Stimulated activated CD4-positive, alpha-beta T cell treated with anti-CD3 and anti-CD28 coated beads, Interleukin-15, amount 100 ng/mL, for 24 hours (primary cell): ENCODE results near the gene EXTL2.
A peak's percentile ranks its signal among the peaks of the same experiment; 100 is the strongest.
"Not testable (repeated sequence)": the region's sequence is repeated elsewhere in the genome, so short reads cannot be mapped to it uniquely, and the experiment has no call there.

Source experiments
- DNase-seq: peaks from one replicate; pipeline ENCODE4 v3.0.0-alpha.2; 2020

Gene EXTL2, protein sequence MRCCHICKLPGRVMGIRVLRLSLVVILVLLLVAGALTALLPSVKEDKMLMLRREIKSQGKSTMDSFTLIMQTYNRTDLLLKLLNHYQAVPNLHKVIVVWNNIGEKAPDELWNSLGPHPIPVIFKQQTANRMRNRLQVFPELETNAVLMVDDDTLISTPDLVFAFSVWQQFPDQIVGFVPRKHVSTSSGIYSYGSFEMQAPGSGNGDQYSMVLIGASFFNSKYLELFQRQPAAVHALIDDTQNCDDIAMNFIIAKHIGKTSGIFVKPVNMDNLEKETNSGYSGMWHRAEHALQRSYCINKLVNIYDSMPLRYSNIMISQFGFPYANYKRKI

DNA sequence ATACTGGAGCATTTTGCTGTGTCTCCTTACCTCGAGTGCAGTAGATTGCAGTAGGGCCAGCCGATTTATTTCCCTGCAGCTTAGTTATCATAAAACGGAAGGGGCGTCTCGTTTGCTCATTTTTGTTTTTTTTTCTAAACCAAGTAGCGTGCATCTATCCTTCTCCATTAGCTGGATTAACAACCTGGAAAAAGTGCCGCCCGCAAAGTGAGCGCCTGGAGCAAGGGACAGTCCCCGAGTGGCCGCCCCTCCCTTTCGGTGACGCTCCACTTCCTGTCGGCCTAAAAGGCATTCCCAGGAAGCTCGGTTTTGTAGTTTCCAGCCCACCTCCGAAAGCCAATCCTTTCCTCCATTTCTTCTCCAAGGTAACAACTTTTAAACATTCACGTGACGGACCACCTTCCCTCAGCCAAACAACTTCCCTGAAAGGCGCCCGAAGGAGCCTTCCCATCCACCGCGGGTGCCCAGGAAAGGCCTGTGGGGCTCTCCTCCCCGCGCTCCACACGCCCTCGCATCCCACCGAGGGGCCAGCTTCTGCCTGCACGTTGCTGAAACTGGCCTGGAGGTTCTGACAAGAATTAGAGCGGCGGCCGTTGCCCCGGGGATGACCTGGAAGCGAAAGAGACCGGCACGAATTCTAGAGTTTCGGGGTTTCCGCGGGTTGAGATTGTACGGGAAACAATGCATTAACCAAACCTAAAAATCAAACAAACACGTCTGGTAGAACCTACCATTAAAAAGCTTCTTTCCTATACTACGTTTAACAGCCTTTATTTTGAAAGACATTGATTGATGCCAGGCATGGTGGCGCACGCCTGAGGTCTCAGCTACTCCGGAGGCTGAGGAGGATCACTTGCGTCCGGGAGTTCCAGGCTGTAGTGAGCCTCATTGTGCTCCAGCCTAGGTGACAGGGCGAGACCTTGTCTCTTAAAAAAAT, at the start of gene EXTL2:
EXTL2 (minus strand) TSS at position 240 of the 937 bp plus-strand sequence. CDS start 6,085 bp downstream, outside the sequence.
- DNase-seq, result peak; percentile 86

DNA sequence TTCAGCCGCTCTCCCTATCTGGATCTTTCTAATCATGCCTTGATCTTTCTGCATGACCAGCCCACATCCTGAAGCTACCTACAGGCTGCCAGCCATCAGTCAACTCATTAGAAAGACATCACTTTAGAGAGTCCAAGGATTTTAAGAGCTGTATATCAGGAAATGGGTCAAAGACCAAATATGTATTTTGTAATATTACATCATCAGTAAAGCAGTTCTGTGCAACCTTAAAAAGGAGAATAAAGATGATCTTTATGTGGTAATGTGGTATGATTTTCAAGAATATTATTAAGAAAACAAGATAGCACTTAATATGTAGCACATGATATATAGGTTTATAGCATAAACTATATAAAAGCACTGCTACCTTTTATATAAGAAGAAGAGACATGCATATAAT, 48.9 kb upstream of the EXTL2 start:
- no peak for DNase-seq

DNA sequence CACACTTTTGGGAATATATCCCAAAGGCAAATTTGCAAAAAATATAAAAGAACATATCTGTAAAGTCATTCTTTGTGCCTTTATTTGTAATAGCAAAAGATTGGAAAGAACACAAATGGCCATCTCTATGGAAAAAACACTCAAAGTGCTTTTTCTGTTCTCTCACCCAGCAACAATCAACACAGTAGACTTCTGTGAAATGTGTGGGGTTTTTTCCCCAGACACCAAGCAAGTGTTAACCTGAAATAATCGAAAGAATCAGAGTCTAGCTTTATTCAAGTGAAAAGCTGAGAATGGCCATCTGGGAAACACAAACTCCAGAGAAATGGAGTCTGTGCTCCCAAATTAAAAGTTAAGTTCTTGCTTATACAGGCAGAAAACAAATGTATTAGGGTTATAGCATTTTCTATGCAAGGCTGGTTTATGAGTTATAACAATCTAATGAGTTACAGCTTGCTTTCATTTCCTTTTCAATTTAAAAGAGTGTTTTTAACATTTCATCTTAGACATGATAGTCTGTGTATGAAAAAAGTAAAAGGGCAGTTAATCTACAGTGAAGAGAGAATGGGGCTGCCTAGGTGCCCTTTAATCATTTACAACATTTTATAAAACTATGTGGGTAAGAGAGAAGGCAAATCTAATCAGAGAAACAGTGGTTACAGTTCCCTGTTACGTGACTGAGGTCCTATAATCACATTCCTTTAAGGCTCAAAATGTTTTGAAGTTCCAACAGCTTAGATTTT, 47.8 kb upstream of the EXTL2 start:
- no peak for DNase-seq

DNA sequence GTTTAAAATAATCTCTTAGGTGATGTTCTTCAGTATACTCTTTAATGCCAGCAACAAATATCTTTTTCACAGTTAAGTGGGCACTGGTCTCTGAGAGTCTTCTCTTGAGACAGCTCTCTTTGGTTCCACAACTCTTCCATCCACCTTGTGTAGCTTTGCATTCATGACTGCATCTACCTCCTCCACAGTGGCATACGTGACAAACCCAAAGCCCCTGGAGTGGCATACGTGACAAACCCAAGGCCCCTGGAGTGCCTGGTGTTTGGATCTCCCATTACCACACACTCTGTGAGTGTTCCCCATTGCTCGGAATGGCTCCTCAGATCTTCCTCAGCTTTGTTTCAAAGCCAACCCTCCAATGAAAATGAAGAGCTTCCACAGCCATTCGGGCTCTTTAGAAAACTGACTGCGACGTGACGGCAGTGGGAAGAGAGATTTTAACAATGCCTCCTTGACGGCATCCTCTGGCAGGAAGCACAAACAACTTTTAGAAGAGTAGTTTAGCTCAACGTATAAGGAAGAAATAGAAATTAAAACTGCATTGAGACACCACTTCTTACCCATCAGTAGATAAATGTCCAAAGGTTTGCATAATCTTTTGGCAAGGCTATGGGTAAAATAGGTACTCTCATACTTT, 47.1 kb upstream of the EXTL2 start:
- DNase-seq, result no peak

DNA sequence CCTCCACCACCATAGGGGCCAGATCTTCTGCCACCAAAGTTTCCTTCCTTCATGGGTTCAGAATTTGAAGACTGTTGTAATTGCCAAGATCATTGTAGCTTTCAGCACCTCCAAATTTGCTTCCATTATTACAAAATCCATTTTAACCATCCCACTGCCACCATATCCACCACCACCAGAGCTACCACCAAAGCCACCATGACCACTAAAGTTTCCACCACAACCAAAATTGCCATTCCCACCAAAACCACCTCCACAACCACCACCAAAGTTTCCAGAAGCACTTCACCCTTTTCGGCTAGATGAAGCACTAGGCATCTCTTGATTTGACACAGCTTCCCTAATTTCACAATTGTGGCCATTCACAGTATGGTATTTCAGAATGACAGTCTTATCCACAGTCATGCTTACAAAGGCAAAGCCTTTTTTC, 46.5 kb upstream of the EXTL2 start:
- peak; percentile 59 for DNase-seq

DNA sequence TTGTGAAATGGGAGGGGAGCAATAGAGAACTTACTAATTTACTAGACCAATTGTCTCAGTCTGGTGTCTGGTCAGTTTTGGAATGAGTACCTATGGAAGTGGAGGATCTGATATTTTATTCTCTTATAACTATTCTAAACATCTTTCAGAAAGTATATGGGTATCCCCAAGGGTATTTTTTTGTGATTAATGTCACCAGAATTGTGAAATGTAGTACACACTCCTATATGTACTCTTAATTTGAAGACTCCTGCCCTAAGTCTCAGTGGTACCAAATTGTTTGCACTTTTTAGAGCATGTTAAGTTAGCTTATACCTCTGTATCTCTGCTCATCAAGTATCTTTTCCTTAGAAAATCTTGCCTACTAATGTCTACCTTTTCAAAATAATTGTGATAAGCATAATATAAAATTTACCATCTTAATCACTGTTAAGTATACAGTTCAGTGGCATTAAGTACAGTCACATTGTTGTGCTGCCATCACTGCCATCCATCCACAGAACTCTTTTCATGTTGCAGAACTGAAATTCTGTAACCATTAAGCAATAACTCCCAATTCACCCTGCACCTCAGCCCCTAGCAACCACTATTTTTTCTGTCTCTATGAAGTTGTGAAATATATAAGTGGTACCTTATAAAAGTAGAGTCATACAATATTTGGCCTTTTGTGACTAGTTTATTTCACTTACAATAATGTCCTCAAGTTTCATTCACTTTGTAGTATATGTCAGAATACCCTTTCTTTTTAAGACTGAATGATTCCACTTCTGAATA, 41.7 kb upstream of the EXTL2 start:
- DNase-seq, result no peak

DNA sequence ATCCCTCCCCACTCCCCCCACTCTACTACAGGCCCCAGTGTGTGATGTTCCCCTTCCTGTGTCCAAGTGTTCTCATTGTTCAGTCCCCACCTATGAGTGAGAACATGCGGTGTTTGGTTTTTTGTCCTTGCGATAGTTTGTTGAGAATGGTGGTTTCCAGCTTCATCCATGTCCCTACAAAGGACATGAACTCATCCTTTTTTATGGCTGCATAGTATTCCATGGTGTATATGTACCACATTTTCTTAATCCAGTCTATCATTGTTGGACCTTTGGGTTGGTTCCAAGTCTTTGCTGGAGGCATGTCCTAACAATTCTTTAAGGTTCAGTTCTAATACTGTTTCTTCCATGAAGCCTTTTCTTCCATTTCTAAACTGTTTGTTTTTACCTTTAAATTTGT, 38.9 kb upstream of the EXTL2 start:
- DNase-seq, result not testable (repeated sequence)

DNA sequence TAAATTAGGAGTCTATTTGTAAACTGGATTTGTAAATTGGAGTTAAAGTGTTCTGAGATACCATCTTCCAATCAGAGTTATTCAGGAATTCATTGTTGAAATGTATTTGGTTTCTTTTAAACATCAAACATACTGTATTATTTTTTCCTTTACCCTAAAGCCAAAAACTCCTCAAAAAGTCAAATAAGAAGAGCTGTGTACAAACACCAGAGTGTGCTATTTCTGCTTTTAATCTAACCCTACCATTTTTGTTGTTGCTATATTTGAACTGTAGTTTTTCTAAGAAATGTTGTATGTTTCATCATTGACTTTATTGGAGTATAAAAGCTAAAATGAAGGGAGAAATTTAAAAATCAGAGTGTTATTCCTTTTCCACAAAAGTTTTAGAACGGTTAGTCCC, 37.1 kb upstream of the EXTL2 start:
- DNase-seq, result no peak

DNA sequence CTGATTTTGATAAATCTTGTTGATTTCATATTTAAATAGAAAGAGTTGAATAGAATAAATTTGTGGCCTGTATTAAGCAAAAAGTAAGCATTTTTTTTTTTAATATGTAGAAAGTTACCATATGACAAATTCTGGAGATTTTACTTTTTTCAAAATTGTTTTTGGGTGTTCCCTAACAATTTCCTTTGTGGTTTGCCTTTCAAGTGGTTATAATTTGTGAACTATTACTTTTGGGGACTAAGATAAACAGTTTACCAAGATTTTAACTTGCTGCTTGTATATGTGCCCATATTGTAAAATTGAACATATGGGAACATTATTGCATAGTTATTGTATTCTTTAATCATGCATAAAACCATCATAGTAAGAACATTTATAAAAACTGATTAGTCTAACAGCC, 35.9 kb upstream of the EXTL2 start:
- no peak for DNase-seq

DNA sequence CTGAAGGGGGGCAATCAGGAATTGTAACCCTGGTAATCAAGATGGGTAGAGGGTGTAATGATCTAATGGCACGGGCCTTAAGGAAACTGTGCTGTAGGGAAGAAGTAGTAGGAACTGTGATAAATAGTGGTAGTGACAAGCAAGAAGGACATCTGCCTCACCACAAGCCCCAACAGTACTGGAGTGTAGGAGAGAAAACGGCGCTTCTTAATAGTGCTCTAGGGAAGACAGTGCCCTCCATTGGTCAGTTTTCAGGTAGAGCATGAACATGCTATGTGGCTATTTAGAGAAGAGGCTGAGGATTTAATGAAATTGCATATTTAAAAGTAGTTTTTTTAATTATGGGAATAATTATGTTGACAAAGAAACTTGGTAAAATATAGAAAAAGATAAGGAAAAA, 33.5 kb upstream of the EXTL2 start:
- no peak for DNase-seq

DNA sequence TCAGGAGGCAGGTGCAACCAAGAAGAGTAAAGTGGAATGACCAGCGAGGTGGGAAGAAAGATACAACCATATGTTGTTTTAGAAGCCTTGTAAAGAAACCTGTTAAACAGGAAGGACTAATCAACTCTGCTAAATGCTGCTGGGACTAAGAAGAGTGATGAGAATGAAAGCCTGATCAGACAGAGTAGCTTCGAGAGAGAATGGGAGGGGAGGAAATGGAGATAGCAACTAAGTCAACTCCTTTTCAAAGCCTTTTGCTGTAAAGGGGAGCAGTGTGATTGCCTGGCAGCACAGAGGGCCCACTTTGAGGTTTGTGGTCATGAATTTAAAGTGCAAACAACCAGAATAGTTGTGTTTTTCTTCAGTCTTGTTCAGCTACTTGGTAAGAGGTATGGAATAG, 32.6 kb upstream of the EXTL2 start:
- peak; percentile 30 for DNase-seq

DNA sequence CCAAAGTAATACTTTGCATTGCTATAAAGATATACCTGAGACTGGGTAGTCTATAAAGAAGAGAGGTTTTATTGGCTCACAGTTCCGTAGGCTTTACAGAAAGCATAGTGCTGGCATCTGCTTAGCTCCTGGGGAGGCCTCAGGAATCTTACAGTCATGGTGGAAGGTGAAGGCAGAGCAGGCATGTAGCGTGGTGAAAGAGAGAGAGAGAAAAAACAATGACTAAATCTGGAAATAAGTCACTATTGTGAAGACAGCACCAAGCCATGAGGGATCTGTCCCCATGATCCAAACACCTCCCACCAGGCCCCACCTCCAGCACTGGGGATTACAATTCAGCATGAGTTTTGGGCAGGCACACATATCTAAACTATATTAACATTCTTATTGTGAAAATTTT, 31.6 kb upstream of the EXTL2 start:
- no peak for DNase-seq

DNA sequence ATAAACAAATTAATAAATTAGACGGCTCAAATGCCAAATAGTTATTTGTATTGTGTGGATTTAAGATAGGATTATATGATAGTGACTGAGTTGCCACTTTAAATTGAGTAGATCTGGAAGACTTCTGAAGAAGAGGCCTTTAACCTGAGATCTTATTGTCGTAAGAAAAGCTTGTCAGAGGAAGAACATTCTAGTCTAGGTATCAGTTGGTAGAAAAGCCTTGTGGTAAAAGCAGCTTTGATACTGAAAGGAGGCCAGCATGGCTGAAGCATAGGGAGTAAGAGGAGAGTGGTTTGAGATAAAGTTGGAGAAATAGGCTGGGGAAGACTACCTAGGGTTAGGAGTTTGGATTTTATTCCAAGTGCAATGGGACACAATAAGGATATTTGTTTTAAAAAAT, 30.3 kb upstream of the EXTL2 start:
- DNase-seq, result no peak

DNA sequence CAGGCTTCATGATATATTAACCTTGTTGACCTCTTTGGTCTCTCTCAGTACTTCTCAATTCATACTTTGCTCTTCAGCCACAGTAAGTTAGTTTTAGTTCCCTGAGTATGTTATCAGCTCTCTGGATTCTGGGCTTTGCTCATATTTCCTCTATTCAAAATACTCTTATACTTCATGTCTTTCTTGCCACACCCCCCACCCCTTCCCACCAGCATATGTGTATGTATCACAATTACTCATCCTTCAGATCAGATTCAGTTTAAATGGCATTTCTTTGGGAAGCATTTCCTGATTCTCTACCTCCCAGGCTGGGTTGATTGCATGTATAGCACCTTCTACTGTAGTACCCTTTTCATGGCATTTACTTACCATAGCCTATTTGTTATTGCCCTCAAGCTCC, 29.6 kb upstream of the EXTL2 start:
- peak; percentile 62 for DNase-seq

DNA sequence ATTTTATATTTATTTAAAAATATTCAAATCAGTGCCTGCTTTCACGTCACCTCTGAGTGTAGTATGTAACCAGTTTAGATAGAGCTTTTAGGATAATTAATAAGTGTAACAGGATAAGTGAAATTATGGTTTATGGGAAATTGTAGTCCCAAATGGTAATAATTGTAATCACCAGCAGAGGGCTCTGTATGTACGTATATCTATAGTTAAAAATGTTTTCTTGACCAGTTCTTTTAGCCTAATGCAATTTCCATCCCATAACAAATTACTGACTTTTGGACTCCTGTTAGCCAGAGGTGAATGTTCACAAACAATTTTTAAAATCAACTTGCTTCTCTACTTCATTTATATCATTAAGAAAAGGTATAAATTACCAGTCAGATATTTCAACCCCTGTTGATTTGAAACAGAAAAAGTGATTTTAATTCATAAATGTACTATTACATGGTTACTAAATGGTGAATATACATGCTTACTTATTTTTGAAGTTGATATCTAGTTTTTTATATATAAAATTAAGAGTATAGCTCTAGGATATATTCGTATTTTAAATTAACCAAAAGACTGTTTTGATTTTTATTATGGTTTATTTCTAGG, 26.6 kb upstream of the EXTL2 start:
- DNase-seq, result no peak

DNA sequence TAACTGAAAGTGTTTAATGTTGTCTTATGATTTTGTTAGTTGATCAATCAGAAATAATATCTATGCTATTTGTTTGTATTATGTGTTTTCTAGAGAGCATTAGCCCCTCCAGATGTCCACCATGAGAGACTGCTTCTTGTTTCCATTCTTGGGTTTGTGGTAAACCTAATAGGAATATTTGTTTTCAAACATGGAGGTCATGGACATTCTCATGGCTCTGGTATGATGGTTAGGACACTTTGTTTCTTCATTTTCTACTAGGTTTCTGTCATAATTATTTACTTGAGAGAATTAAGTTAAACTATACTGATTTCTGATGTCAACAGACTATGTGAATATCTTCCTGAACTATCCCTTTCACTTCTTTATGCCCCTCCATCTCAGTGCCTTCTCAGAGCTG, 17.4 kb upstream of the EXTL2 start:
- DNase-seq, result no peak

DNA sequence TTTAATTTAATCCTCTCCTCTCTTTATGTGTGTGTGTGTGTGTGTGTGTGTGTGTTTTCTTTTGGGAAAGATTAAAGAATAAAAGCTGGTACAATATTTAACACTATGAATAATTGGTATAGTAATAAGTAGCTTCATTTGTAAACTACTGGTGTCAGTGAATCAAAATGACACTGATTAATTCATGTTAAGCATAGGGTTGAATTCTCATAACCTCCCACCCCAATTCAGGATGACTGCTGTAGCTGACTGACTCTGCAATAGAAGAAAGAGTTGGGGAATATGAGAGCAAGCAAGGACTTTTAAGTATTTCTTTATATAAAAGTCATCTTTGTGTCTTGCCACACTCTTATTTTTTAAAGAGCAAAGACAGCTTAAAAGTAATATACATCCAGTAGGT, 14.4 kb upstream of the EXTL2 start:
- DNase-seq, result no peak

DNA sequence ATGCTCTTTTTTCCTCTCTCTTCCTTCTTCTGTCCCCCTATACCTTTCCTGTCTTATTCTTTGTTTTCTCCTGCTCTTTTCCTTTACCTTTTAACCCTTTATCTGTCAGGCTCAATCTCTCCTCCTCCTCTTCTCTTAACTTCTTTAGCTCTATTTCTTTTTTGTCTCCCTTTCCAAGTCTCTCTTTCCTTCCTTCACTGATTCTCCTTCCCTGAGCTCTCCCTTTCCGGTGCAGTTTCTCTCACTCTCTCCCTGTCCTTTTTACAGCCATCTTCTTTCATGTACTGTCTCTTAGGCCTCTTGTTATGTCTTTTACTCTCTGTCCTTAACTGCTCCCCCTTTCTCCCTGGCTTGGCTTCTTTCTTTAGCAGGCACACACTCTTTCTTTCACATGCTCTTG, 13.2 kb upstream of the EXTL2 start:
- DNase-seq, result no peak

DNA sequence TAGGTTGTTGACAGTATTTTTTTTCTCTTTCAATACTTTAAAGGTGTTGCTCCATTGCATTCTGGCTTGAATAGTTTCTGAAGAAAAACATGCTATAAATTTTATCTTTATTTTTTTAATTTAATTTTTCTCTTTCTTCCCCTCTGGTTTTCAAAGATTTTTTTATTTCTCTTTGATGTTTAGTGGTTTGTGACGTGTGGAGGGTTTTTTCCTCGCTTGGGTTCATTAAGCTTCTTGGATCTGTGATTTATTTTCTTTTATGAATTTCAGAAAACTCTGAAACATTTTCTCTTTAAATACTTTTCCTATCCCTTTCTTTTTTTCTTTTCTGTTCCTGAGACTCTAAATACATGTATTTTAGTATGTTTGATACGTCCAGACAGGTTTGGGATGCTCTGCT, 10.5 kb upstream of the EXTL2 start:
- DNase-seq, result no peak

DNA sequence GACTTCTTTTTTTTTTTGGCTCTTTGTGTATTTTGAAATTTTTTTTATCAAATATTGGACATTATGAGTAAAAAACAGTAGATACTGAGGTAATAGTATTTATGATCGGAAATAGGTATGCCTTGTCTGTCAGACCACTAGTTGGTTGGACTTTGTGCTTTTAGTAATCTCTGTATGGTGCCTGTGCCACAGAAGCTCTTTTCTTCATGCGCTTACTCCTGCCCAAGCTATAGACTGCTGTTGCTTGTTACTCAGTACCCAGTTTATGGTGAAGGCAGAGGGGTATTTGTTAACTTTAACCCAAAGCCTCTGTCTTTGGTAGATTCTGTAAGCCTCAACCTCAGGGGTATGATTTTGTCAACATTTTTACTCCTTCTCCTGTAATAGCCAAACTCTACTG, 9.9 kb upstream of the EXTL2 start:
- DNase-seq, result no peak

DNA sequence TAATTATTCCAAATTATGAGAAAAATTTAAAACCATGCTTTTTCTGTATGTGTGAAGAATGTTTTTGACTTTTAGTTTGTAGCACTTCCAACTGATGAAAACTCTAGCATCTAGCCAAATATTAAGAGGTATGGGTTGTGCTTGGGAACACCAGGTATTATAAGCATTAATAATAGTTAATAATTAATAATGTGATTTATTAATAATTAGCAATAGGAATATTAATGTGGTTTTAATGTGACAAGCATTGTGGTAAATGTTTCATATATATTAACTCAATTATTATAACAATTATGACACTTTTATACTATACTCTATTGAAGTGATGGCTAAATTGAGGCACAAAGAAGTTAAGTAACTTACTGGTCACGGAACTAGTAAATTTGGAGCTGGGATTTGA, 9.1 kb upstream of the EXTL2 start:
- no peak for DNase-seq

DNA sequence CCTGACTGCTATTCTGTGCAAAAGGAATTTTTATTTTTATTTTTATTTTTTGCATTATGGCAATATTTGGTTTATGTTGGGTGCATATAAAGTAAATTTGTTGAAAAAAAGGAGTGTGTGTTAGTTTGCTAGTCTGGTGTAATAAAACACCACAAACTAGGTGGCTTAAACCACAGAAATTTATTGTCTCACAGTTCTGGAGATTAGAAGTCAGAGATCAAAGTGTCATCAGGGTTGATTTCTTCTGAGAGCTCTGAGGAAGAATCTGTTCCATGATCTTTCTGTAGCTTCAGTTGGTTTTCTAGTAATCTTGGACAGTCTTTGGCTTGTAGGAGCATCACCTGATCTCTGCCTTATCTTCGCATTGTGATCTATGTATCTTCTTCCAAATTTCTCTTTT, 7.7 kb upstream of the EXTL2 start:
- no peak for DNase-seq
